BE2C (cell line): ENCODE data around the gene TDP1.

Experiments used
- DNase-seq: peaks from one replicate; pipeline ENCODE4 v3.0.0-alpha.2; 2020
- H3K27me3 ChIP-seq: fragments of 250-450 bp; sonication (Bioruptor Pico); 2 replicates; pipeline ENCODE4 v1.5.1; 2020; ENCODE audit warnings: mild to moderate bottlenecking
- H3K36me3 ChIP-seq: fragments of 250-450 bp; sonication (Bioruptor Pico); 2 replicates; pipeline ENCODE4 v1.5.1; 2020; ENCODE audit warnings: mild to moderate bottlenecking
- H3K4me1 ChIP-seq: fragments of 250-450 bp; sonication (Bioruptor Pico); 2 replicates; pipeline ENCODE4 v1.5.1; 2020
- H3K4me3 ChIP-seq: 2 replicates; pipeline ENCODE4 v1.5.1; 2011; ENCODE audit warnings: low read depth, low read length
- H3K9me3 ChIP-seq: fragments of 250-450 bp; sonication (Bioruptor Pico); 2 replicates; pipeline ENCODE4 v1.5.1; 2020
- TF ChIP-seq, protein P1 (sequence below): IDR thresholded peaks from 2 replicates; pipeline ENCODE4 v1.5.1; 2012; ENCODE audit warnings: mild to moderate bottlenecking, low read depth, low read length

The TDP1 gene

DNA sequence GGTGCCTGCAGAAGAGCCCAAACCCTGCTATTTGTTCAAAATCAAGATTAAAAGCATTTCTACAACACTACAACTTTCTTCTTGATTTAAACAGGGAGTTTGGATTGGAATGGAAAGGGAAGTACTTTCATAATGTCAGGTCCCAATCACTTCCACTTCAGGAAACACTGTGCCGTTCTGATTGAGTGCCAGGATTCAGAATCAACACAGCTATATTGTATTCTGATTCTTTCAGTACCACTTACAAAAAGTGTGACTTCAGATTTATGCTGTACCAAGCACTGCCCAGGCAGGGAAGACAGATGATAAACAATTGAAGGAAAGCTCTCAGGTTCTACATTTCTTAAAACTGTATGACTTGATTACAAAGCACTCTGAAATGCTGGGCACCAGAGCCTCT, 3.2 kb downstream of the TDP1 start:
- TF ChIP-seq, protein P1, sequence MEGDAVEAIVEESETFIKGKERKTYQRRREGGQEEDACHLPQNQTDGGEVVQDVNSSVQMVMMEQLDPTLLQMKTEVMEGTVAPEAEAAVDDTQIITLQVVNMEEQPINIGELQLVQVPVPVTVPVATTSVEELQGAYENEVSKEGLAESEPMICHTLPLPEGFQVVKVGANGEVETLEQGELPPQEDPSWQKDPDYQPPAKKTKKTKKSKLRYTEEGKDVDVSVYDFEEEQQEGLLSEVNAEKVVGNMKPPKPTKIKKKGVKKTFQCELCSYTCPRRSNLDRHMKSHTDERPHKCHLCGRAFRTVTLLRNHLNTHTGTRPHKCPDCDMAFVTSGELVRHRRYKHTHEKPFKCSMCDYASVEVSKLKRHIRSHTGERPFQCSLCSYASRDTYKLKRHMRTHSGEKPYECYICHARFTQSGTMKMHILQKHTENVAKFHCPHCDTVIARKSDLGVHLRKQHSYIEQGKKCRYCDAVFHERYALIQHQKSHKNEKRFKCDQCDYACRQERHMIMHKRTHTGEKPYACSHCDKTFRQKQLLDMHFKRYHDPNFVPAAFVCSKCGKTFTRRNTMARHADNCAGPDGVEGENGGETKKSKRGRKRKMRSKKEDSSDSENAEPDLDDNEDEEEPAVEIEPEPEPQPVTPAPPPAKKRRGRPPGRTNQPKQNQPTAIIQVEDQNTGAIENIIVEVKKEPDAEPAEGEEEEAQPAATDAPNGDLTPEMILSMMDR = no peak
- Histone ChIP-seq H3K36me3 (peaks cover 15% of the 10 kb centered on the region), H3K9me3 (no peaks in the 10 kb centered on the region), H3K4me3 (no peak overlapping the region), H3K27me3 (no peaks in the 10 kb centered on the region), H3K4me1 (peaks cover 3% of the 10 kb centered on the region; the same call in 1 of the 2 replicates)
- DNase-seq = no peak

DNA sequence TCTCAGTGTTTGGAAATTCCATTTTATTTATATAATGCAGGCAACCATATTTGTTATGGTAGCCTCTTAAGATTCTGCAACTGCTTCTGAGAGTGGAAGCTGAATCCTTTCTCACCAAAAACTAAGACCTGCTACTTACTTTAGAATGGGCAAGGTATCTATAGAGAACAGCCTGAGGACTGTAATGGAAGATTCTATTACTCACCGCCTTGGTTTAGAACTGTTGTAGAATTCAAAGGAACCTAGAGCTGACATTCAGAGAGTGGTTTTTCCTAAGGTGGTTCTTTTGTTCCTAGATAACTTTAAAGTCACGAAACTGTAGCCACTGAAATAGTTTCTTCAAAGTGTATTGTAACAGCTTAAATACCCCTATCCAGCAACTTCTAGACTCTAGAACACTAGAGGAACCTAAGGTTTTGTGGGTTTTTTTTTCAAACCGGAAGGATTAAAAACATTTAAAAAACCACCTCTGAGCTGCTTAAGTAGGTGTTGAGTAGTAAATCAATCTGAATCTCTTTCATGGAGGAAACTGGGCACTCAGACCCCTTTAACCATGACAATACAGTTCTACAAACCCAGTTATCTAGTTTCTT, 4.2 kb downstream of the TDP1 start:
- Histone ChIP-seq H3K9me3 (no peaks in the 10 kb centered on the region), H3K4me3 (no peak overlapping the region), H3K4me1 (peaks cover 3% of the 10 kb centered on the region; the same call in 1 of the 2 replicates), H3K27me3 (no peaks in the 10 kb centered on the region), H3K36me3 (peaks cover 15% of the 10 kb centered on the region)
- TF ChIP-seq, protein P1 = no peak
- DNase-seq = no peak

DNA sequence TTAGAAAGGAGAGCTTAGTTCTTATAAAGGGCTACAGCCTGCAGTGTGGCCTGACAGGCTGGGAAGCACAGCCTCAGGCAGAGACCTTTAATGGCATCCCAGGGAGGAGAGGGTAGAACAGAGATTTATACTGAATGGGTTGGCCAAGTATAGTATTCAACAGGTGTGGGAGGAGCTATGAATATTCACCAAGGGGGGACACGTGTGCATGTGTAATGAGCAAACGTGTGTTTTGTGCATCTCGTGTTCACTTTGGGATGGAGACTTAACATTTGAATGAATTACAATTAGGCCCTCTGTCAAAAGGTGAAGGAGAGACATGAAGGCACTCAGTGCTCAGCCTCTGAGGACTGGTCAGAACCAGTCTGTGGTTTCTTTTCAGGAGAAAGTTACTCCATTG, 5.2 kb downstream of the TDP1 start:
- peaks cover 15% of the 10 kb centered on the region for H3K36me3 ChIP-seq
- no peak for DNase-seq

DNA sequence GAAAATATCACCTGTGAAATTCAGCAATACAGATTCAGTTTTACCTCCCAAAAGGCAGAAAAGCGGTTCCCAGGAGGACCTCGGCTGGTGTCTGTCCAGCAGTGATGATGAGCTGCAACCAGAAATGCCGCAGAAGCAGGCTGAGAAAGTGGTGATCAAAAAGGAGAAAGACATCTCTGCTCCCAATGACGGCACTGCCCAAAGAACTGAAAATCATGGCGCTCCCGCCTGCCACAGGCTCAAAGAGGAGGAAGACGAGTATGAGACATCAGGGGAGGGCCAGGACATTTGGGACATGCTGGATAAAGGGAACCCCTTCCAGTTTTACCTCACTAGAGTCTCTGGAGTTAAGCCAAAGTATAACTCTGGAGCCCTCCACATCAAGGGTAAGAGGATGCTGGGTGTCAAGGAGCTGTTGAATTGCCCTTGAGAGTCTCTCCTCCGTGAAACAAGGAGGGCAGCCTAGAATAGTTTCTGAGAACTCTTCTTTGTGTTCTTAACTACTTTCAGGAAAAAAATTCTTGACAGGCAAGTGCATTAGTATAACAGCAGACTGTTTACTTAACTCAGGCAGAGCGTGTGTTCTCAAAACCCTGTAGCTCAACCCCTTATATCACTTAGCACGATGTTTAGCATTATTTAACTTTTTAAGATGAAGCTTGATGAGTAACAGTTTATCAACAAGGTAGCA, 7.7 kb downstream of the TDP1 start:
- Histone ChIP-seq H3K36me3 (peaks cover 16% of the 10 kb centered on the region), H3K9me3 (no peaks in the 10 kb centered on the region), H3K4me1 (peaks cover 15% of the 10 kb centered on the region), H3K27me3 (no peaks in the 10 kb centered on the region), H3K4me3 (no peak overlapping the region)
- no peak for DNase-seq
- TF ChIP-seq, protein P1 = no peak

More for the DNA sequence above, 5.2 kb downstream of the TDP1 start:
- TF ChIP-seq, protein P1 = no peak
- H3K27me3 ChIP-seq = no peaks in the 10 kb centered on the region
- peaks cover 4% of the 10 kb centered on the region for H3K4me1 ChIP-seq
- H3K9me3 ChIP-seq = no peaks in the 10 kb centered on the region
- no peak overlapping the region for H3K4me3 ChIP-seq

DNA sequence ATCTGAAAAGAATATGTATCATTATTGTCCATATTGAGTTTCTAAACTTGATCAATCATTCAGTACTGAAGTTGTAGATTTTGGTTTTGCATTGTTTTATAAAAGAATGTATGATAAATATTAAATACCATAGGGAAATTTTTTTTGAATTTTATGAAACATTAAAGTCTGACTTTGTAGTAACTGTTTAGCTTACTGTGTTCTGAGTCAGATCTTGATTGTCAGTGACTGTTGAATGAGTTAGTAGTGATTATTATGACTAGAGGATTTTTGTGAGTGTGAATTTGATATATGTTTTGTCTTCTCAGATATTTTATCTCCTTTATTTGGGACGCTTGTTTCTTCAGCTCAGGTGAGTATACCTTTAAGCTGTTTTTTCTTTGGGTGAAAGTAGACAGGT, 10.1 kb downstream of the TDP1 start:
- peaks cover 15% of the 10 kb centered on the region for H3K4me1 ChIP-seq
- H3K36me3 ChIP-seq = peaks cover 19% of the 10 kb centered on the region
- TF ChIP-seq, protein P1 = no peak
- H3K27me3 ChIP-seq = no peaks in the 10 kb centered on the region
- H3K9me3 ChIP-seq = no peaks in the 10 kb centered on the region
- no peak for DNase-seq
- H3K4me3 ChIP-seq = no peak overlapping the region

DNA sequence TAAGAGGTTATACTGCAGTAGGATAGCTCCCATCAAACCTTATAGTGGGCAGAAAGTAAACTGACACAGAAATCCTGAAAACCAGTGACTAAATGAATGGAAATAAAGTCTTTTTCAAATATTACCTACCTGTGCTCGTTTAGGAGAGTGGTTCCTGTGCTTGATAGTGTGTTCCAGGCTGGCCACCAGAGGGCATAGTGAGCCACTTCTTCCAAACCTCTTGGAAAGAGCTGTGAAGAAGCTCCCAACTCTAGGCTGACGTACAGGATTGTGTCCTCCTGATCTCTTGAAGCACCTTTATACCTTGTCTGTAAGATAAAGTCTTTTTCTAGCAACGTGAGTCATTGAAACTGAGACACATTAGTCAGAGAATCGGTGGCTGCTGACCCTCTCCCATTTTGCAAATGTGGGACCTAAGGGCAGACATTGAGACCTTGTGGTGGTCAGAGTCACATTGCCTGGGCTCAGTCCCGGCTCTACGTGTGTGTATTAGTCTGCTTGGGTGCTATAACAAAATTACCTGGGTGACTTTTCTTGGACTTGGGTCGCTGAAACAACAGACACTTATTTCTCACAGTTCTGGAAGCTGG, 17.6 kb downstream of the TDP1 start:
- H3K4me1 ChIP-seq = no peaks in the 10 kb centered on the region
- H3K9me3 ChIP-seq = no peaks in the 10 kb centered on the region
- H3K36me3 ChIP-seq = peaks cover 45% of the 10 kb centered on the region
- peak; percentile 81 for DNase-seq
- TF ChIP-seq, protein P1 = peak; percentile 97
- no peak overlapping the region for H3K4me3 ChIP-seq
- H3K27me3 ChIP-seq = no peaks in the 10 kb centered on the region
